GM19438 (cell line): Measurements from ENCODE around the gene DIAPH2.

Source experiments
- ATAC-seq: cut with Tn5 transposase; IDR thresholded peaks from one replicate; pipeline ENCODE4 v1.9.1; 2021; ENCODE audit warnings: low read depth; ENCODE audit not compliant: unreplicated experiment

DIAPH2 gene

DNA sequence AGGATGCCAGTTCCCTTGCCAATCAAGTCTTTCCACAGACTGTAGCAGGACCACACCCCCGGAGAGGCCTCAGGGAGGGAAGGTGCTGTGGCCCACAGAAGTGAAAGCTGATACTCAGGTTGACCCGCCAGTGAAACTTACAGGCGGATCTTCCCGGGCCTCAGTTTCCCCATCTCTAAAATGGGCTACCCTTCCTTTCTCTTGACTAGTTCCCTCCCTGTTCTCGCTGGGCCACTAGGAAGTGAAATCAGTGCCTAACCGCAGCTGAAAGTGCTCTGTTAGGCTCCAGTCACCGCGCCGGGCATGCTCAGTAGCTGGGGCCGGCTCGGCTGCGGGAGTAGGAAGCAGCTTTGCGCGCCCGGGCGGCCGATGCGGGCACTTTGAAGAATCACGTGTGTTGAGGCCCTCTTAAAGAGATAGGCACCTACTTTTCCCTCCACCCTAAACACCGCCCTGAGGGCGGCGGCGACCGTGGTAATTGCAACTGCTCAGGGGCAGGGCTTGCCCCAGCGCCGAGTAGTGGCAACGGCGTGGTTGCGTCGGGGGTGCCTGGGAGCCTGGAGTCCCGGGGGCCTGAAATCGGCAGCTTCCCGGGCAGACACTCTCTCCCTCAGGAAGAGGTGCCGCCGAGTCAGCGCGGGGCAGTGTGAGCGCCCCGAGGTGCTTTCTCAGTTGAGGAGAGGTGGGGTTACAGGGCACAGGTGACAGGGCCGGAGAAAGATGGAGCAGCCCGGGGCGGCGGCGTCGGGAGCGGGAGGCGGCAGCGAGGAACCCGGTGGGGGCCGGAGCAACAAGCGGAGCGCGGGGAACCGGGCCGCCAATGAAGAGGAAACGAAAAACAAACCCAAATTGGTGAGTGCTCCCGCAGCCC lies at the start of gene DIAPH2:
Gene DIAPH2 (plus strand): TSS at position 504 of the 871 bp plus-strand sequence.
- ATAC-seq = peak; percentile 78

DNA sequence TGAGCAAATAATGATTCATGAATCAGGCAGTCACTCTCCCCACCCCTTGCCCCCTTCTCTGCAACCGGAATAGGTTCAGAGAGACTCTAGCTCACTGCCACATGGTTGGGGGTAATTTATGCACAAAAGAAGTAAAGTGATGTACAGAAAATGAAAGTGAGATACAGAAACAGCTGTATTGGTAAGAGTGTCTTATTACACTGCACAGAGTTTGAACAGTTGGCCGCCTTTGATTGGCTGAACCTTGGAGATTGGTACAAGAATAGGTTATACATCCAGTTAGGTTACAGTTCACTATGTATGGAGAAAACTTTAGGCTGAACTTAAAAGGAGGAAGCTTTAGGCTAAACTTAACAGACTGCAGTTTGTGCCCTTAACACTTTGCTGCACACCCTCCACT lies 34.6 kb upstream of the DIAPH2 start:
- no peak for ATAC-seq

DNA sequence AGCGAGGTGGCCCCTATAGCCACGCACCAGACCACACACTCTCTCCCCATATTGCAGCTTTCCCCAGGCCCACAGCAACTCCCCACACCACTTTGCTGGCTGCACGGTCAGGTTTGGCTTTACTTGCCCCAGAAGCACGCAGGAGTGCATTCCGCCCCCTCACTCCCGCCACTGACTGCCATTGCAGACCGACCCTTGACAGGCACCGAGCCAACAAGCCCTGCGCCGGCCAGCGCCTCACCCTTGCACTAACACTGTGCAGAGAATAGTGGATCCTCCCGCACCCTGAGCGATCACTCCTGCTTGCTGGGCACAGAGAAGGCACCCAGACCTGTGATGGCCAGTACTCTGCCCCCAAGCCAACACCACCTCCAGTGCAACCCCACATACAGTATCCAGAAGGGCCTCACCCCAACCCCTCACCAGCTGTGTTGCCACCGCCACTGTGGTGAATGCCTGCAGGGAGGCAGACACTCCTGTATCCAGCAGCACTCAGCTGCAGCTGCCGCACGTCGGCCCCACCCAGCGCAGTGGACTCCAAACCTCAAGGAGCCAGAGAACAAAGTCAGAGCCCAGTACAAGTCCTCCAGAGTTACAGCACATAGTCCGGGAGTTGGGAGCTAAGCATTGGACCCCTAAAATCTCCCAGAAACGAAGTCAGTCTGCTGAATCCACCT lies 28.6 kb upstream of the DIAPH2 start:
- no peak for ATAC-seq

DNA sequence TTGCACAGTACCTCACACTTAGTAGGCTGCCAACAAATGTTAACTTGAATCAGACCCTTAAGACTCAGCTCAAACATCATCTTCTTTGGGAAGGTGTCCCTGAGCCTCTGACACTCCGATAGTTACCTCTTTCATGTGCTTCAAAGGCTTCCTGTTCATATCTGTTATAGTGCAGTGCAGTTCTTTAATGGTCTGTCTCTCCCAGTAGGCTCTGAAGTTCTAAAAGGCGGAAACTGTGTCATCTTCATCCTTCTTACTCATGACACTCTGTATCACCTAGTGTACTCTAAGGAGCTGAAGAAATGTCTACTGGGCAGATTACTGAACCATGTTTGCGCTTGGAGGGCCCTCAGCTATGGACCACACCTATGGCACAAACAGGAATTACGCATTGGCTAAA lies 2.1 kb upstream of the DIAPH2 start:
- ATAC-seq = no peak

DNA sequence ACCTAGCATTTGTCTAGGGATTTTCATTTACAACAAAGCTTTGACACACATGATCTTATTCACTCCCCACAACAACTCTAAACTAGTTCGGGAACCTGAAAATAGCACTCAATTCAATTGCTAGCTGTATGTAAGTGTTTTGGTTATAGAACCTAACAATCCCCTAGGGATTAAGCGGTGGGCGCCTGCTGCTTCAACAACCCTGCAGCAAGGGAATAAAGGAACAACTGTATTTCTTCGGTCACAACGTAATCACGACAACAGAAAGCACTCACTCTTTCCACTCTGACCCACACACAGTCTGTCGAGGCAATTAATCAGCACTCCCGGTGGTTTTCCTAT lies 674 bp upstream of the DIAPH2 start:
- no peak for ATAC-seq

DNA sequence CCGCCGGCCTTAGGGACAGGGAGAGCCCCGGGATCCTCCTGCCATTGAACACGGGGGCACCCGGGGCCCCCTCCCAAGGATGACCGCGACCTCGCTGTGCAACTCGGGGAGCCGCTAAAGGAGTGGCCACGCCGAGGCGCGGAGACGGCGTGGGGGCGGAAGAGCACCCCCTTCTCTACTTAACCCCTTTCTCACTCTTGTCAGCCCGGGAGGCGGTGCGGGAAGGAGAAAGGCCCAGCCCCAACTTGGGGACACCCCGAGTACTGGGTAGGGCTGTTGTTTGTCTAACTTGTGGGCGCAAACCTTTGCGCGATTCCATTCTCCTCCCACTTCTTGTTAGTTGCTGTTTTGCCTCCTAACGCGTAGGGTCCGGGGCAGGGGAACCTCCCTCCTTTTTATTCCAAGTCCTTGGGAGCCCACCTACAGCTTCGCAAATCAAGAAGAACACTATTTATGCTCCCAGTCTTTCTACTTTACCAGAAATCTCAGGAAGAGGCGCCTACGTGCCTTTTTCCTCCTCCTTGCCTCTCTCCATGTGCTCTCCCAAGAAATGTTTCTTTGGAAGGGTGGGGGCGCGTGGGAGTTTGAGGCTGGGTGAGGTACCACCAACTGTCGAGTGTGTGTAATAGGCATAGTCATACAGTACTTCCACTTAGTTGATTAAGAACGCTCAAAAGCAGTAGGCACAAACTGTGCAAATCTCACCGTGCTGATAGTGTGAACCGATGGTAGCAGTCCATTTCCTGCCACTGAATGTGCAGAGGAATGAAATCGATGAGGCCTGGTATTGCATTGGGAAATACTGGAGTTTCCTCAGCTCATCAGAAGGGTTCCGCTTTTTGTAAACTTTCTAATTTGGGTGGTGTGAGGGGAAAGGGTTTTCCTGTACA lies 813 bp downstream of the DIAPH2 start:
- ATAC-seq = peak; percentile 45

DNA sequence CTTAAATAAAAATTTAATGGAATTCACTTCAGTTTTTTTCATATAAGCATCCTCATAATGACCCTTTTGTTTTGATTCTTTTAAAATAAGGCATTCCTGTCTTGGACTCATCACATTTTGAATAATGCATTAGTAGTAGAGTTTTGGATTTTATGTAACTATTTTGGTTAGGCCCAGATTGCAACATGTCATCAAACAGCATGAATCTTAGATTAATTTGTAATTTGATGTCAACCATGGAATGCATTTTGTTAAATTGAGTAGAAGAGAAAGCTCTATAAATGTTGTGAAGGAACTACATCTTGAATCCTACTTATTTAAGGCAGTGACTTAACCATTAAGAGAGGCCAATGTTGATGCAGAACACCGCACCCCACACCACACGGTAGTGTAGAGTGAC lies 3.1 kb downstream of the DIAPH2 start:
- no peak for ATAC-seq

DNA sequence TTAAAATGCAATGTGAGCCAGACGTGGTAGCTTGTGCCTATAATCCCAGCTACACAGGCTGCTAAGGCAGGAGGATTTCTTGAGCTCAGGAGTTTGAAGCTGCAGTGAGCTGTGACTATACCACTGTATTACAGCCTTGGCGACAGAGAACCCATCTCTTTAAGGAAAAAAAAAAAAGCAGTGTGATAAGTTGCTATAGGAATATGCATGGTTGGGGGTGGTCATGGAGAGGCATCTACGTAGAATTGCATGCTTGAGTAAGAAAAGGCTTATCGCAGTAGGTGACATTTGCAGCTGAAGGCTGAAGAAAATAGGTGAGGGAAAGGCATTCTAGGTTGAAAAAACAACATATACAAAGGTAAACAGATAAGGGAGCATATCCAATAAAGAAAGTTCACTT lies 4.1 kb downstream of the DIAPH2 start:
- ATAC-seq = no peak

DNA sequence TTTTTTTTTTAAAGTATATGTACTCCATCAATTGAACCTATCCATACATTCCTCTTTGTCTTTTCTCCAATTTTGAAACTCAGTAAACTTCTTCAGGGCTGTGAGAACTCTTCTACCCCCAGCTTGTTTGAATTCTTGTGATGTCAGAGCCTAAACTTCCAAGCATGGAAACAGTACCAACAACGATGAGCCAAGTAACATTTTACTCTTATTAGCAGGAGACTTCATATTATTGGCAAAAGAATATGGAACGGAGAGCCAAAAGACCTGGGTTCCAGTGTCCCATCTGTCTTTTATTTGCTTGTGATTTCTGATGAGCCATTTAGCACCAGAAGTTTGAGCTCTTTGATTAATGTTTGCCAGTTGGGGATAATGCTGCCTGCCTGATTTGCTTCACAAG lies 5.3 kb downstream of the DIAPH2 start:
- no peak for ATAC-seq

DNA sequence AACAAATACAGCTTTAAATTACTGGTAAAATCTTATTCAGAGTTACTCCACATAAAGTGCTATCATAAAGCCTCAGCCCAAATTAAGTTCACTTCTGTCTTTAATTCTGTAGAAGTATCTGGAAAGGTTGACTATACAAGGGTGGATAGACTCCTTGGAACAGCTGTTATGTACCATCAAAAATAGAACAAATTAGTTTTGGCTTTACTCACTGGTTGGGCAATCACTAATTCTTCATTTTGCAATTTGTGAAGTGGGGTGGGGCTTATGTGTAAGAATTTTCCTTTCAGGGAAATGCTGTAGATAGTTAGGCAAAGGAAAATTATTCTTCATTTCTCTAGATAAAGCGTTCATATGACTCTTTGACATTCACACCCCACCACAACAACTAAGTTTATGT lies 7.8 kb downstream of the DIAPH2 start:
- no peak for ATAC-seq

DNA sequence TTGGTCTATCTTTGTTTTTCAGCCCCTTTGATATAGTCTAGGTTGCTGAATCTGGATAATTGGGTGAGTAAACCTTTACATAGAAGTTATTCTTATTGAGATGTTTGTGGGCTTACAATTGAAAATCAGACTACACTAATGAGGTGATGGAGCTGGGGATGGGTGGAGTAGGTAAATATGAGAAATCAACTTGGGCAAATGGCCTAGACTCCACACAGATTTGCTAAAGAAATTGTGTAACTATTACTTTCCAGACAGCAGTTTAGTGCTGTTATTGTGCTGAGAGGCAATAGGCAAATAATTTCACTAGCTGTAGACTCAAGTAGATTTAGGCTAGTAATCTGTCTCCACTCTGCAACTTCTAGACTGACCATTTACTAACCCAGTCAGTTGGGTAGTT lies 8.2 kb downstream of the DIAPH2 start:
- no peak for ATAC-seq

DNA sequence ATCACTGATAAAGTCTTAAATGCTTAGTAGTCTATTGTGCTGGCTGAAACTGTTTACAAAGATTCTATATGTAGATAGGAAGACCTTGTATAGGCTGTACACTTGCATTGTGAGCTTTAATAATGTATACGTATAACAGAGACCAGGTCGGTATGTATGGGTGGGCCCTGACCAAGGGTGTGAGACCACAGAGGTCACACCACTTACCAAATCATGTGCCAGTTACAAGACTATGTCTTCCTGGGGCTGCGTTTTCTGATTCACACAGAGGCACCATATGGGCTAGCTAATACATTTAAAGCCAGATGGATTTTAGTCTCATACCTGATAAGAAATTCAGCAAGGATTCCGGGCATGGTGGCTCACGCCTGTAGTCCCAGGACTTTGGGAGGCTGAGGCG lies 8.8 kb downstream of the DIAPH2 start:
- no peak for ATAC-seq

DNA sequence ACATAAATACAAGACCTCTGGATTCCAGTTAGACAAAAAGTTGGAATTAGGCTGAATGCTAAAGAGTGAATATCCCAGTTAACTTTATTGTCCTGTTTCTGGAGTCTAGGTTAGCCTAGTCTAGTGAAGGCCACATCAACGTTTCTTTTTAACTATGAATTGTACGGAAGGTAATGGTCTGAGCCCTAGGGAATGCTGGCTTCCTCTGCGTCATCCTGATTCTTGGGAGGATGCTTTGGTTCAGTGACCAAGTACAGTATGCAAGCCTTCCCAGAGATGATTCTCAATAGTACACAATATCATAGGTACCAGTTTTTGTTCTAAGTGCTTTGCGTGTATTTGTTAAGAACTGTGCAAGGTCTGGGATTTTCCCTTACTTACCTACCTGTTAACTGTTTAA lies 11.8 kb downstream of the DIAPH2 start:
- no peak for ATAC-seq

DNA sequence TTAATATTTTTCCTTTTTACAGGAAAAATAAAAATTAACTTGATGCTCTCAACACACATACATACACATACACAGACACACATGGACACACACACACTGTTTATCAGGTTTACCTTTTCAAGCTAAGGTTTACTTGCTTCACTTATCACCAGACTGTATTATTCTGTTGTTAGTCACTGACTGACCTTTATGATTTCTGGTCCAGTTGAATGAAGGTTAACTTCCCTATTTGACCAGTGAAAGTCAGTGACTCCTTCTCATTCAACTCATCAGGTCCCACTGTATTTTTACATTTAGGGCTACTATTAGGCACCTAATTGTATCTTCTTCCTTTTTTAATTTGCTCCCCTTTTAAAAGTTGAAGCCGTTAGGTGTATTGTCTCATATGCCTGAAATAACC lies 16.0 kb downstream of the DIAPH2 start:
- ATAC-seq = no peak

DNA sequence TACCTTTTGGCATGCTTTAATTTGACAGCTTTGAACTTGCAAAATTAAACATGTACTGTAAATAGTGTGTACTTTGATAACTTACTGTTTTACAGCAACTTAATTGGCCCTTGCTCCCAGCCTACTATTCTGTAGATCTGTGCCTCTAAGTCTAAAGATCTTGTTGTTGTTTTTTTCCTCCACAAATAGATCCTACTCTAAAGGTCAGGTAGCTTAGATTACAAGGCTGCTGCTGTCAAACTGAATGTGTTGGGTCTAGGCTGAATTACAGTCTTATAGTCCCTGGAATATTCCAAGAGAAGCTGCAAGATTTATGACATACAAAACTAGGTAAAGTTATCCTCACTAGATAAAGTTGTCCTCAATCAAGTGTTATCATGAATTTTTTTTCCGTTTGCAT lies 18.7 kb downstream of the DIAPH2 start:
- no peak for ATAC-seq

DNA sequence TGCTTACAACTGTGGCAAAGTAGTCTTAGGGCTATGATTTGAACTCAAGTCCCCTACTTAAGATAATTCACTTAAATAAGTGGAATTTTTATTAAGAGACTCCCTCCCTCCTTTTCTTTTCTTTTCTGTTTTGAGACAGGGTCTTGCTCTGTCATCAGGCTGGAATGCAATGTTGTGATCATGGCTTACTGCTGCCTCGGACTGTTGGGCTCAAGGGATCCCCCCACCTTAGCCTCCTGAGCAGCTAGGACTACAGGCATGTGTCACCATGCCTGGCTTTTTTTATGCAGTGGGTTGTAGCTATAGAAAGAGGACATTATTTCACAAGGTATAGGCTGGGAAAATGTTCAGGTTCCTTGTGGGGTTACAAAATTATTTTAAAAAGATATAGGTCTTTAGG lies 19.2 kb downstream of the DIAPH2 start:
- ATAC-seq = no peak

DNA sequence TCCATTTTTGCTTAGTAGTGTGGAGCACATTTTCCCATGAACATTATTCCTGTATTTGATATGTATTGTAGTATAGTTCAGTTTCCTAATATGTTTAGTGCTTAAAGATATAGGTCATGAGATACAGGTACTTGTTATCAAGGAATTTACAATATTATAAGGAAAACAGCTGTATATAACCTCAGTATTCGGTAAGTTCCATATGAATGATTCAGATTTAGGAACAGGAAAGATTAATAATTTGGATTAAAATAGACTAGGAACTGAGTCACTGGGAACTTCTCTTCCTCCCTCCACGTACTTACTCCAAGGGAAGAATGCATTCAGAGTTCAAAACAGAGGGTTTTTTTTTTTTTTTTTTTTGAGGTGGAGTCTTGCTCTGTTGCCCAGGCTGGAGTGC lies 20.0 kb downstream of the DIAPH2 start:
- no peak for ATAC-seq

DNA sequence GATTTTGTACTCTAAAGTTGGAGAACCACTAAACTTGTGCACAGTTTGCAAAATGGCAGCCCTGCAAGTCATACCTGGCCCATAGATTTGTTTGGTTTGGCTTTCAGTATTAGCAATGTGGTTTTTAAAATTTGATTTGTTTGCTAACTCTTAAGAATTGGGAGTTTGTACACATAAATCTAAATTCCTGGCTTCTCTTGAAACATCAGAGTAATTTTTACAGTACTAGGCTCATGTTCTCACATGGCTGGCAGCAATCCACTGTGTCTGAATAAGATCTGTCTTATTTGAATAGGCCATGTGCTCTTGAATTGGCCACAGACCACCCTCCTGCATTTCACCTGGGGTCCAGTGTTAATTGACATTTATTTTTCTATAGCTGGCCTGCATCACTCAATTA lies 21.3 kb downstream of the DIAPH2 start:
- no peak for ATAC-seq

DNA sequence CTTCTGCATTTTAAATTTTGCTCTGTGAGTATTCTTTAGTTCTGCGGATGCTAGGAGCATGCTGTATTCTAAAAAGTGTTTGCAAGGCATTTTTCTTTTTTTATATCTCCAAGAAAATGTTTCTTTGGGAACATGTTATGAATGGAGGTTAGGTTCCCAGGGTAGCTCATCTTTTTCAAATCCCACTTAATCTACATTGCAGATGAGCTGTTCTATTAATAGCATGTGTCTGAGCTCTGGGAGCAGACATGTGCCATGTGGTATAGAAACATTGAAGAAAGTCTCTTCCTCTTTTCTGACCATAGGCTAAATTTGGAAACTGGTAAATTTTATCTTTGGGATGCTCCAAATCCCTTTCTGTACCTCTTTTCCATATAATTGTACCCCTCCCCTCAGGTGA lies 23.2 kb downstream of the DIAPH2 start:
- no peak for ATAC-seq

DNA sequence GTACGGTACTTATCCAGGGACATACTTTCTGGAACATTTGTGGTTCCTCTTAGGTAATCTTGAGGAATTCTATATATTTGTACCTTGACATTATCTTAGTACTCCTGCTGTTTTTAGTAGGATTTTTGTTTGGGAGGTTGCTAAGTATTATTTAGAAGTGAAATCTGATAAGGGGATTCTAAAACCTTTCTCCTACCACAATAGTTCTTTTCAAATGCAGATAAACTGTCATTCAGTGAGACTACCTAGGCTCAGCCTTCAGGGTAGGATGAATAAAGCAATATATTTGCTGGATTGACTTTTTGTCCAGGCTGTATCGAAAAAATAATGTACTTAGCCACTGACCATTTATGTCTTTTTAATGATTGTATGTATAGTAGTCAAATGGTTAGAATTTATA lies 25.4 kb downstream of the DIAPH2 start:
- ATAC-seq = no peak

DNA sequence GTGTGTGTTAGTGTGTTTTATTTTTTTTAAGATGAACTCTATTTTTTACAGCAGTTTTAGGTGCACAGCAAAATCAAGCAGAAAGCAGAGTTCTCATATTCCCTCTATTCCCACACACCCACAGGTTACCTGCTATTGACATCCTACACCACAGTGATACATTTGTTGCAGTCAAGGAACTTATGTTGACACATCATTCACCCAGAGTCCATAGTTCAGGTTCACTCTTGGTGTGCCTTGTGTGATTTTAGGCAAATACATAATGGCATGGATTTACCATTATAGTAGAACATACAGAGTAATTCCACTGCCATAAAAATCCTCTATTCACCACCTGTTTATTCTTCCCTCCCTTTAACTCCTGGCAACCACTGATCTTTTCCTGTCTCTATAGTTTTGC lies 28.7 kb downstream of the DIAPH2 start:
- ATAC-seq = no peak
